SU-DHL-6 (cell line): ENCODE data around the gene PTPN4.

Experiments
- H2AFZ ChIP-seq: fragments of 200-600 bp; sonication (generic); 2 replicates; pipeline ENCODE4 v1.6.1; 2014; ENCODE audit warnings: low read depth, mild to moderate bottlenecking, moderate library complexity, mixed read lengths, antibody characterized with exemption, low read length; ENCODE audit not compliant: severe bottlenecking
- H3F3A ChIP-seq: fragments of 200-600 bp; shearing (Covaris generic); 2 replicates; pipeline ENCODE4 v1.6.0; 2016; ENCODE audit warnings: antibody characterized with exemption, mild to moderate bottlenecking; ENCODE audit not compliant: insufficient read depth
- H3K27ac ChIP-seq: fragments of 200-600 bp; sonication (generic); 2 replicates; pipeline ENCODE4 v1.5.1; 2016; ENCODE audit warnings: low read depth, mild to moderate bottlenecking, low read length, moderate library complexity, mixed read lengths
- H3K27me3 ChIP-seq: fragments of 200-600 bp; sonication (generic), shearing (Covaris generic); 2 replicates; pipeline ENCODE4 v1.6.0; 2014; ENCODE audit warnings: mild to moderate bottlenecking, low read length
- H3K36me3 ChIP-seq: fragments of 200-600 bp; sonication (generic); 2 replicates; pipeline ENCODE4 v1.6.1; 2014; ENCODE audit warnings: mild to moderate bottlenecking, low read length, mixed read lengths
- H3K4me2 ChIP-seq: fragments of 300-600, 200-600 bp; shearing (Covaris generic), sonication (generic); 2 replicates; pipeline ENCODE4 v1.6.0; 2014; ENCODE audit warnings: low read length, low read depth, mild to moderate bottlenecking; ENCODE audit not compliant: poor library complexity, severe bottlenecking
- H3K4me3 ChIP-seq: fragments of 200-600 bp; sonication (generic); 2 replicates; pipeline ENCODE4 v1.5.1; 2014; ENCODE audit warnings: antibody characterized with exemption, low read length, mild to moderate bottlenecking, mixed read lengths; ENCODE audit not compliant: insufficient read depth, poor library complexity, severe bottlenecking
- H3K79me2 ChIP-seq: fragments of 200-600 bp; sonication (generic); 2 replicates; pipeline ENCODE4 v1.6.1; 2014; ENCODE audit warnings: mild to moderate bottlenecking, low read length, moderate library complexity; ENCODE audit not compliant: insufficient read depth
- H3K9ac ChIP-seq: fragments of 200-600 bp; sonication (generic); 2 replicates; pipeline ENCODE4 v1.7.0; 2014; ENCODE audit warnings: mild to moderate bottlenecking, low read length
- H3K9me2 ChIP-seq: fragments of 200-600 bp; sonication (generic); replicated peaks from 2 replicates; pipeline ENCODE4 v1.6.1; 2014; ENCODE audit warnings: low read length; ENCODE audit not compliant: insufficient read depth
- H3K9me3 ChIP-seq: fragments of 200-600 bp; sonication (generic); 2 replicates; pipeline ENCODE4 v1.6.1; 2014; ENCODE audit warnings: low read length, mixed read lengths; ENCODE audit not compliant: insufficient read depth
- H4K20me1 ChIP-seq: fragments of 200-600 bp; sonication (generic); 2 replicates; pipeline ENCODE4 v1.6.1; 2014; ENCODE audit warnings: low read depth, mild to moderate bottlenecking, antibody characterized with exemption, low read length, moderate library complexity, mixed read lengths
- CTCF ChIP-seq: fragments of 200-600 bp; sonication (generic); IDR thresholded peaks from one replicate; pipeline ENCODE4 v1.5.1; 2017; ENCODE audit warnings: antibody characterized with exemption, mild to moderate bottlenecking, low read length, moderate library complexity; ENCODE audit not compliant: insufficient read depth, poor library complexity, severe bottlenecking
- EZH2phosphoT487 ChIP-seq: fragments of 200-600 bp; sonication (generic), shearing (Covaris generic); conservative IDR thresholded peaks from 2 replicates; pipeline ENCODE4 v1.6.1; 2018; ENCODE audit warnings: mild to moderate bottlenecking, antibody characterized with exemption, low read length, moderate library complexity, mixed read lengths

Gene PTPN4

GRCh38 chr2:119732601-119733164 is 27.0 kb upstream of the PTPN4 start:
- Histone ChIP-seq H4K20me1 (no peaks in the 10 kb centered on the region), H3K27ac (no peak overlapping the region), H2AFZ (no peak overlapping the region), H3F3A (no peaks in the 10 kb centered on the region), H3K36me3 (no peaks in the 10 kb centered on the region), H3K79me2 (no peaks in the 10 kb centered on the region), H3K4me2 (no peak overlapping the region), H3K9ac (no peak overlapping the region), H3K9me2 (no peaks in the 10 kb centered on the region), H3K9me3 (no peaks in the 10 kb centered on the region), H3K27me3 (no peaks in the 10 kb centered on the region), H3K4me3 (no peak overlapping the region)
- no peak for TF ChIP-seq CTCF

GRCh38 chr2:119734047-119734446 is 25.7 kb upstream of the PTPN4 start:
- Histone ChIP-seq H3K4me2 (no peak overlapping the region), H3K36me3 (no peaks in the 10 kb centered on the region), H2AFZ (no peak overlapping the region), H3K4me3 (no peak overlapping the region), H3F3A (no peaks in the 10 kb centered on the region), H3K27ac (no peak overlapping the region), H3K9me2 (no peaks in the 10 kb centered on the region), H3K9ac (no peak overlapping the region), H3K79me2 (no peaks in the 10 kb centered on the region), H4K20me1 (no peaks in the 10 kb centered on the region), H3K27me3 (no peaks in the 10 kb centered on the region), H3K9me3 (no peaks in the 10 kb centered on the region)
- no peak for TF ChIP-seq CTCF
- no peak for TF ChIP-seq EZH2phosphoT487

GRCh38 chr2:119735565-119735964 is 24.2 kb upstream of the PTPN4 start:
- Histone ChIP-seq H3K4me3 (no peak overlapping the region), H2AFZ (no peak overlapping the region), H3K27ac (no peak overlapping the region), H3K9ac (no peak overlapping the region), H3F3A (no peaks in the 10 kb centered on the region), H3K79me2 (no peaks in the 10 kb centered on the region), H3K4me2 (no peak overlapping the region), H3K9me2 (no peaks in the 10 kb centered on the region), H3K36me3 (no peaks in the 10 kb centered on the region), H3K27me3 (no peaks in the 10 kb centered on the region), H3K9me3 (no peaks in the 10 kb centered on the region), H4K20me1 (no peaks in the 10 kb centered on the region)
- TF ChIP-seq EZH2phosphoT487 (no peak), CTCF (no peak)
